ENCODE results near the gene EPHA7.

DNA sequence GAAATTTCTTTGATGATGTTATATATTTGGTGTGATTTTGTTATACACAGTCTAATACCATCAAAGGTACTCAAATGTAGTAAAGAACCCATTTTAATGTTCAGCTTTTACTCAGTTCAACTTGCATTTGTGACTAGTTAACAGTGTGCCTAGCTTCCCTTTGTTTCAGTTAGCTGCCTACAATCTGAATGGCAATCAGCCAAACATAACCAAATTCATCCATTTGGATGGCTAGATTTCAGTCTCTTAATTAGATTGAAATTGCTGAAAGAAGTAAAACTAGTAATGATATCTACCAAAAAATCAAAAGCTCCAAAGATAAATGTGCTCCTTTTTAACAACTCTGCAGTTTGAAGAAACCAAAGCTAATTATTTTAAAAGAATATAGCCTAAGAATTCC is 6.9 kb downstream of the EPHA7 start:
- TF ChIP-seq CTCF (tag by site-specific recombination; IDR thresholded peaks at IDR 0.05): no peak
- no peak for TF ChIP-seq ZNF621 (tag by site-specific recombination; IDR thresholded peaks at IDR 0.05)
- TF ChIP-seq KLF16 (tag by site-specific recombination; IDR thresholded peaks at IDR 0.05): no peak
- TF ChIP-seq PATZ1 (tag by site-specific recombination; IDR thresholded peaks at IDR 0.05): no peak
- no peak for TF ChIP-seq ZBTB17 (tag by site-specific recombination; IDR thresholded peaks at IDR 0.05)
- TF ChIP-seq BCL11A (tag by site-specific recombination; IDR thresholded peaks at IDR 0.05; ENCODE audit: low read depth): no peak
- no peak for TF ChIP-seq ZNF350 (tag by site-specific recombination; IDR thresholded peaks at IDR 0.05)
- no peak for TF ChIP-seq ZNF677 (tag by site-specific recombination; IDR thresholded peaks at IDR 0.05)
- TF ChIP-seq REST (tag by site-specific recombination; IDR thresholded peaks at IDR 0.05): no peak
- no peak for TF ChIP-seq REPIN1 (tag by site-specific recombination; IDR thresholded peaks at IDR 0.05; ENCODE audit: low read depth)
